NCI-H510A (cell line): ENCODE data around the gene NACC2.
"Not testable (repeated sequence)": the region's sequence is repeated elsewhere in the genome, so short reads cannot be mapped to it uniquely, and the experiment has no call there.

Experiments used
- DNase-seq: peaks from one replicate; lab custom pipeline; 2025; lab: John Stamatoyannopoulos, UW

NACC2 gene

GRCh38 chr9:135976531-135976930 is 118.6 kb downstream of the NACC2 start:
- no peak for DNase-seq

GRCh38 chr9:135975834-135976233 is 119.3 kb downstream of the NACC2 start:
- no peak for DNase-seq

GRCh38 chr9:135974220-135974573 is 120.9 kb downstream of the NACC2 start:
- DNase-seq = no peak

- DNase-seq = no peak
These were observed 121.5 kb downstream of the NACC2 start for GRCh38 chr9:135973277-135974219.

- DNase-seq = peak; percentile 49
These were observed 123.2 kb downstream of the NACC2 start for GRCh38 chr9:135971892-135972291.

- DNase-seq = no peak
These were observed 123.8 kb downstream of the NACC2 start for GRCh38 chr9:135971111-135971766.

- no peak for DNase-seq
These were observed 124.8 kb downstream of the NACC2 start for GRCh38 chr9:135970128-135970815.

GRCh38 chr9:135969064-135969683 is 125.9 kb downstream of the NACC2 start:
- no peak for DNase-seq

- DNase-seq = no peak
These were observed 126.5 kb downstream of the NACC2 start for GRCh38 chr9:135968601-135969000.

GRCh38 chr9:135968083-135968476 is 127.0 kb downstream of the NACC2 start:
- no peak for DNase-seq

- DNase-seq = not testable (repeated sequence)
These were observed 128.2 kb downstream of the NACC2 start for GRCh38 chr9:135966916-135967260.

GRCh38 chr9:135965124-135965756 is 129.8 kb downstream of the NACC2 start:
- DNase-seq = no peak

GRCh38 chr9:135963938-135964337 is 131.2 kb downstream of the NACC2 start:
- no peak for DNase-seq

GRCh38 chr9:135963338-135963737 is 131.8 kb downstream of the NACC2 start:
- DNase-seq = no peak

GRCh38 chr9:135962696-135963307 is 132.3 kb downstream of the NACC2 start:
- no peak for DNase-seq

GRCh38 chr9:135961811-135962695 is 133.0 kb downstream of the NACC2 start:
- DNase-seq = no peak

GRCh38 chr9:135961277-135961715 is 133.8 kb downstream of the NACC2 start, which contains the start of gene UBAC1:
Gene UBAC1 (minus strand): TSS chr9:135961373. CDS start chr9:135961162, 211 bp downstream.
- DNase-seq = peak; percentile 95

GRCh38 chr9:135960411-135961276 is 134.4 kb downstream of the NACC2 start:
- no peak for DNase-seq

- DNase-seq = no peak
These were observed 135.3 kb downstream of the NACC2 start for GRCh38 chr9:135959814-135960213.
